ENCODE results near the gene CPNE1.
"Not testable (repeated sequence)": the region's sequence is repeated elsewhere in the genome, so short reads cannot be mapped to it uniquely, and the experiment has no call there.

Gene CPNE1

DNA sequence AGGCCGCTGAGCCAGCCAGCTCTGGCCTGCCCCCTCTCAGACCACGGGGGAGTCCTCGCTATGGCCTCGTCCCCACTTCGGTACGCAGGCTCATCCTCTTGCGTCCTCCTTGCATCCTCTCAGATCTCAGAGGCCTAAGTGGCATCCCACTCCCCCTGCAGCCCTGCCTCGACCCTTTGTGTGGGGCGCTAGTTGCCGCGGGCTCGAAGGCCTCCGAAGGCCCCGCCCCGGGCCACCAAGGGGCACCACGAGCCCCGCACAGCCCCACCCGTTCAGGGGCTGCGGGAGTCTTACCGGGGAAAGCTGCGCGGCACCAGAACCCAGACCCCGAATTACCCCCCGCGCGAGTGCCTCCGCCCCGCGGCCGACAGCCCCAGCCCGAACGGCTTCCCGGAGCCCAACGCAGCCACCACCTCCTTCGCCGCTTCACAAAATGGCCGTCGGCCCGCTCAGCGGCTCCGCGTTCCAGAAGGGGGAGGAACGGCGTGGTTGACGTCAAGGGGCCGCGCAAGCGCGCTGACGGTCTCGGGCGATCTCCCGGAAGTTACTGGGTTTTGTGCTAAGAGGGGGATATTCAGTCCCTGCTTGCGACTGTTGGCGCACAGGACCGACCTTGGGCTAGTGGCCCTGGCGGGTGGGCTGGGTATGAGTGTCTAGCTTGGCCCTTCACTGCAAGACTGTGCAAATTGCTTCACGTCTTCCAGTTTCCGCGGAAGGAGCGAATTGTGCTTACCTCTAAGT, at the start of gene CPNE1, which contains the start of gene RBM12:
CPNE1 (minus strand) TSS at position 435 of the 741 bp plus-strand sequence. CDS start 31,977 bp downstream, outside the sequence.
RBM12 (minus strand) TSS at position 435 of the 741 bp plus-strand sequence. CDS start 9,578 bp downstream, outside the sequence.
- Mint-ChIP-seq H3K27me3 (no peaks in the 10 kb centered on the region), H3K27ac (peak within 1 kb of the TSS; percentile 94 to 99), H3K4me3 (peak within 1 kb of the TSS; percentile 92 to 98), H3K4me1 (peaks cover 32% of the 10 kb centered on the region), H3K9me3 (no peaks in the 10 kb centered on the region)
- DNase-seq (peak; percentile 95), ATAC-seq (peak; percentile 86)

DNA sequence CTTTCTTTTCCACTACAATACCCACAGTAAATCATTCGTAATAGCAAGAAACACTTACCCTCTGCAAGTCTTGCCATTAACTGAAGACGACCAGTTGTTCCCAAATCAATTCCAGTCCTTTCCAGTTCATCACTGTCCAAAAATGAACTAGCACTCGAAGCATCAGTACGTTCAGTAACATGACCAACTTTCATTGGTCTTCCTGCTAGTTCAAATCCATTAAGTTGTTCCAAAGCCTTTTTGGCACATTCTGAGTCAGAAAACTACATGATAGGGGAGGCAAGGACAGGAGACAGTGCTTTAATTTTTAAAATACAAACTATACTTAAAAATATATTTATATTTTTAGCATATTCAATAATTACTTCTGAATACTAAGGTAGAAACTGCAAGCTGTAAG, 49.4 kb upstream of the CPNE1 start:
- H3K9me3 Mint-ChIP-seq = no peaks in the 10 kb centered on the region
- no peaks in the 10 kb centered on the region for H3K27me3 Mint-ChIP-seq
- no peak for ATAC-seq
- no peak overlapping the region for H3K27ac Mint-ChIP-seq
- peak overlapping the region in 1 of 2 donors; percentile 14 for H3K4me3 Mint-ChIP-seq
- peaks cover 68% of the 10 kb centered on the region for H3K4me1 Mint-ChIP-seq
- no peak for DNase-seq

GRCh38 chr20:35713120-35713519, 48.4 kb upstream of the CPNE1 start:
- ATAC-seq, DNase-seq, H3K9me3 Mint-ChIP-seq, H3K27me3 Mint-ChIP-seq: not testable (repeated sequence)
- peak overlapping the region; percentile 1 to 50 for H3K4me3 Mint-ChIP-seq
- peak overlapping the region; percentile 13 to 59 for H3K27ac Mint-ChIP-seq
- H3K4me1 Mint-ChIP-seq = peaks cover 69% of the 10 kb centered on the region

GRCh38 chr20:35711588-35712209, 47.0 kb upstream of the CPNE1 start:
- Mint-ChIP-seq H3K27ac (peak overlapping the region; percentile 80 to 82), H3K27me3 (no peaks in the 10 kb centered on the region), H3K4me3 (peak overlapping the region; percentile 33 to 51), H3K4me1 (peaks cover 66% of the 10 kb centered on the region), H3K9me3 (no peaks in the 10 kb centered on the region)
- DNase-seq (no peak), ATAC-seq (peak; percentile 94)

- ATAC-seq (no peak), DNase-seq (no peak)
- Mint-ChIP-seq H3K27me3 (no peaks in the 10 kb centered on the region), H3K4me3 (peak overlapping the region; percentile 33 to 51), H3K27ac (peak overlapping the region; percentile 42 to 82), H3K4me1 (peaks cover 61% of the 10 kb centered on the region), H3K9me3 (no peaks in the 10 kb centered on the region)
Observed at GRCh38 chr20:35710884-35711587, 46.3 kb upstream of the CPNE1 start.

- H3K4me1 Mint-ChIP-seq = peaks cover 51% of the 10 kb centered on the region
- no peaks in the 10 kb centered on the region for H3K9me3 Mint-ChIP-seq
- no peak overlapping the region for H3K4me3 Mint-ChIP-seq
- no peak for ATAC-seq
- no peaks in the 10 kb centered on the region for H3K27me3 Mint-ChIP-seq
- H3K27ac Mint-ChIP-seq = no peak overlapping the region
- no peak for DNase-seq
Observed at GRCh38 chr20:35710039-35710438, 45.3 kb upstream of the CPNE1 start.

GRCh38 chr20:35709259-35709658, 44.6 kb upstream of the CPNE1 start:
- H3K4me3 Mint-ChIP-seq = no peak overlapping the region
- H3K4me1 Mint-ChIP-seq = peaks cover 46% of the 10 kb centered on the region
- no peaks in the 10 kb centered on the region for H3K27me3 Mint-ChIP-seq
- H3K27ac Mint-ChIP-seq = no peak overlapping the region
- ATAC-seq (no peak), DNase-seq (no peak)
- H3K9me3 Mint-ChIP-seq = no peaks in the 10 kb centered on the region

DNA sequence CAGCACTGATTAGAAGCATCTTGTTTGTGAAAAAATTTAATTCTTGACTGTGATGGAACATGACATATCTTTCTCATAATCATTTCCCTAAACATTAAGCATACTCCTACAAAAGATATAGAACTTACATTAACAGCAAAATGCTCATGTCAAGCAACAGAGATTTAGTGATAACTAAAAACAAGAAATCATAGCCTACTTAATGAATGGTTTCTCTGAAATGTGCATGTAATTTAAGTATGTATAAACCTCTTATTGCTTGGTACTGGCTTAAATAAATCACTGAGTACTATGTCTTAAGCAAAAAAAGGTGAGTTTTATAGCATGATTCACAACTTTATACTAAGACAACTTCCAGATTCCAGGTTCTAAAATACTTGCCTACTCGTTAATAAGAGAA, 43.8 kb upstream of the CPNE1 start:
- Mint-ChIP-seq H3K27me3 (no peaks in the 10 kb centered on the region), H3K4me3 (no peak overlapping the region), H3K9me3 (no peaks in the 10 kb centered on the region), H3K4me1 (peaks cover 43% of the 10 kb centered on the region), H3K27ac (no peak overlapping the region)
- no peak for DNase-seq
- no peak for ATAC-seq

DNA sequence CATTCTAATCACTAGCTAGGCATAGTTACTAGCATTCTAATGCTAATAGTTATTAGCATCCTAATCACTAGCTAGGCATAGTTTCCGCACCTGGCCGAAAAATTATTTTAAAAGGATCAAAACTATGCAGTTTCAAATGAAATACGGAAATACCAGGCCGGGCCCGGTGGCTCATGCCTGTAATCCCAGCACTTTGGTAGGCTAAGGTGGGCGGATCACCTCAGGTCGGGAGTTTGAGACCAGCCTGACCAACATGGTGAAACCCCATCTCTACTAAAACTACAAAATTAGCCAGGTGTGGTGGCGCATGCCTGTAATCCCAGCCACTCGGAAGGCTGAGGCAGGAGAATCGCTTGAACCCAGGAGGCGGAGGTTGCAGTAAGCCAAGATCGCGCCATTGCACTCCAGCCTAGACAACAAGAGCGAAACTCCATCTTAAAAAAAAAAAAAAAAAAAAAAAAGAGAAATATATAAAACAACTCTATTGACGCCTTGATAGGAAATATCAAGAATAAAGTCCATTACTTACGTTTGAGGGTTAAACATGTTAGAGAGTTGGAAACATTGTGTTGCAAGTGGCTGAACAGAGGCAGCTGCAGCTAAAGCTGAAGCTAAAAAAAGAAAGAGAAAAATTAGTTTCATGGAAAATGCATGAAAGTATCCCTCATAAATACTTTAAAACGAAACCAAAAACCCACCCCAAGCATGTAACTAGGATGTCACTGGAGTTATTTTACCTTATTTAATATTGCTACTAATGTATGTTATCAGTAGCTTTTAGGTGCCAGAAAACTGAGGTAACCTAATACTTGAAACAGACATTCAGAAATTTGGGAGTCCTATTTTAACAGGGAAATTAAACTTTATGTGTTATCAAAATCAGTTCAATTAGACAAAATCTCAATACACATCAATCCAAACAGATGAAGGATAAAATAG, 42.2 kb upstream of the CPNE1 start:
- not testable (repeated sequence) for H3K4me3 Mint-ChIP-seq, DNase-seq, H3K9me3 Mint-ChIP-seq, H3K27me3 Mint-ChIP-seq, H3K27ac Mint-ChIP-seq, ATAC-seq
- H3K4me1 Mint-ChIP-seq = peaks cover 42% of the 10 kb centered on the region

DNA sequence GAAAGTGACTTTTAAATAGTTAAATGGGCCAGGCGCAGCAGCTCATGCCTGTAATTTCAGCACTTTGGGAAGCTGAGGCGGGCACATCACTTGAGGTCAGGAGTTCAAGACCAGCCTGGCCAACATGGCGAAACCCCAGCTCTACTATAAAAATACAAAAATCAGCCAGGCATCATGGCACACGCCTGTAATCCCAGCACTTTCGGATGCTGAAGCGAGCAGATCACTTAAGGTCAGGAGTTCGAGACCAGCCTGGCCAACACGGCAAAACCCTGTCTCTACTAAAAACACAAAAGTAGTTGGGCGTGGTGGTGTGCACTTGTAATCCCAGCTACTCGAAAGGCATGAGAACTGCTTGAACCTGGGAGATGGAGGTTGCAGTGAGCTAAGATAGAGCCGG, 41.2 kb upstream of the CPNE1 start:
- H3K9me3 Mint-ChIP-seq, DNase-seq, H3K4me3 Mint-ChIP-seq, H3K27ac Mint-ChIP-seq, H3K27me3 Mint-ChIP-seq, ATAC-seq: not testable (repeated sequence)
- peaks cover 42% of the 10 kb centered on the region for H3K4me1 Mint-ChIP-seq

- no peaks in the 10 kb centered on the region for H3K9me3 Mint-ChIP-seq
- no peak overlapping the region for H3K4me3 Mint-ChIP-seq
- ATAC-seq = no peak
- DNase-seq = no peak
- H3K4me1 Mint-ChIP-seq = peaks cover 44% of the 10 kb centered on the region
- H3K27me3 Mint-ChIP-seq = no peaks in the 10 kb centered on the region
- H3K27ac Mint-ChIP-seq = peak overlapping the region in 1 of 2 donors; percentile 56
Observed at GRCh38 chr20:35704514-35705261, 40.0 kb upstream of the CPNE1 start.

- Mint-ChIP-seq H3K4me1 (peaks cover 40% of the 10 kb centered on the region), H3K9me3 (no peaks in the 10 kb centered on the region), H3K4me3 (no peak overlapping the region), H3K27me3 (no peaks in the 10 kb centered on the region), H3K27ac (peak overlapping the region; percentile 21 to 80)
- ATAC-seq (no peak), DNase-seq (no peak)
Observed at GRCh38 chr20:35702824-35703695, 38.4 kb upstream of the CPNE1 start.

DNA sequence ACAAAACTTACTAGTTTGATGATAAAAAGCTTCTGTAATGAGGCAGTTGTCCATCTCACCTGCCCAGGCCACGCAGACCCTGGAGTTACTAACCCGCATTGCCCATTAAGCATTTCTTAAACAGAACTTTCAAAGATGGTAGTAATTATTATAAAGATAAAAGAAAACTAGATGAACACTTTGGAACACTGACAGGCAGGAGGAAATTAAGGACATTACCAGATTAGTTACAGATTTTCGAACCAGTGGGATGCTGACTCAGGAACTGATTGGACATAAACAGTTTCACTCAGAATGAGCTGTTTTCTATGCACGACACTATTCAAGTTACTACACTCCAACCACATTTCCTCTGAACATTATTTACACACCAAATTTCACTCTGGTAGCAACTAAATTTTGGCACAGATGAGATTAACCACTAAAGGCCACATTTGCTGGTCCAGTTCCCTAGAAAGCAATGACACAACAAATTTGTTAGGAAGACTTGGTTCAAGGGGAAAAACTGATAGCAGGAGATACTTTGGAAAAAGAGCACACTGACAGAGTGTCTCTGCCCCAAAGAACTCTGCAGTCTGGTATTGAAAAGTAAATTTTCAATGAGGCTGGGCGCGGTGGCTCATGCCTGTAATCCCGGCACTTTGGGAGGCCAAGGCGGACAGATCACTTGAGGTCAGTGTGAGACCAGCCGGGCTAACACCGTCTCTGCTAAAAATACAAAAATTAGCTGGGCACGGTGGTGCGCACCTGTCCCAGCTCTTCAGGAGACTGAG, 37.5 kb upstream of the CPNE1 start:
- Mint-ChIP-seq H3K27me3 (no peaks in the 10 kb centered on the region), H3K27ac (peak overlapping the region in 1 of 2 donors; percentile 80), H3K9me3 (no peaks in the 10 kb centered on the region), H3K4me3 (no peak overlapping the region), H3K4me1 (peaks cover 48% of the 10 kb centered on the region)
- DNase-seq (no peak), ATAC-seq (no peak)
